Endothelial cell of umbilical vein (primary cell): ENCODE data around the gene AGBL4. TPM values are rescaled to one million over a fixed set of nuclear protein-coding genes. Genes with fewer than 3 reads are reported as not detected.

Experiments used
- BruUV-seq: library from RNA; stranded (reverse); fragments of 400-500 nt; replicated peaks from 2 replicates; lab custom pipeline; 2021; lab: Mats Ljungman, UMichigan
- CTCF ChIA-PET: fragments of 300-600, 350-600 bp; sonication (Branson Sonifier 250); formaldehyde crosslinking; loops from one replicate; lab custom pipeline; 2021; ENCODE audit warnings: antibody characterized with exemption, inconsistent platforms; lab: Charles Lee
- POLR2A ChIA-PET: fragments of 300-600, 350-600 bp; sonication (Branson Sonifier 250); formaldehyde crosslinking; loops from one replicate; lab custom pipeline; 2021; ENCODE audit warnings: antibody characterized with exemption, inconsistent platforms; lab: Charles Lee
- DNase-seq: peaks from one replicate; pipeline ENCODE4 v3.0.0-alpha.2; 2011; ENCODE audit warnings: low read depth, low spot score
- FAIRE-seq: peaks from 2 replicates; lab custom pipeline; 2011; peaks lifted over from hg19 to GRCh38; lab: Jason Lieb, UNC
- H2AFZ ChIP-seq: 2 replicates; pipeline ENCODE4 v1.6.0; 2012; ENCODE audit warnings: low read depth, low read length, control low read depth, inconsistent platforms
- H3K27ac ChIP-seq: 2 replicates; pipeline ENCODE4 v1.5.1; 2011; ENCODE audit warnings: low read depth, mild to moderate bottlenecking, control low read depth, low read length, moderate library complexity; ENCODE audit not compliant: insufficient read depth
- H3K27me3 ChIP-seq, 2 experiments: 2 replicates each; pipeline versions ENCODE4 v1.6.0 to v1.6.1; 2011; ENCODE audit warnings: low read length in 2 of 2, mixed read lengths in 1 of 2; ENCODE audit not compliant: control insufficient read depth in 2 of 2, insufficient read depth in 2 of 2
- H3K36me3 ChIP-seq, 2 experiments: 2 replicates in 1 of 2; 3 replicates in 1 of 2; pipeline ENCODE4 v1.5.1; 2011; ENCODE audit warnings: low read length in 2 of 2, mild to moderate bottlenecking in 1 of 2, moderate library complexity in 1 of 2; ENCODE audit not compliant: control insufficient read depth in 2 of 2, insufficient read depth in 2 of 2; ENCODE audit errors: extremely low read depth in 1 of 2
- H3K4me1 ChIP-seq: 3 replicates; pipeline ENCODE4 v1.5.1; 2011; ENCODE audit warnings: mild to moderate bottlenecking, low read length; ENCODE audit not compliant: control insufficient read depth, insufficient read depth; ENCODE audit errors: extremely low read depth
- H3K4me2 ChIP-seq: 2 replicates; pipeline ENCODE4 v1.6.1; 2011; ENCODE audit warnings: low read length, control low read depth, mixed read lengths; ENCODE audit not compliant: insufficient read depth
- H3K4me3 ChIP-seq, 3 experiments: fragments of 200-600 bp in 1 of 3; sonication (generic), shearing (Covaris generic) in 1 of 3; replicated peaks in 1 of 3; 2 replicates each; pipeline ENCODE4 v1.5.1; 2011 to 2016; ENCODE audit warnings: control low read depth in 3 of 3, low read length in 3 of 3, mild to moderate bottlenecking in 2 of 3, inconsistent platforms in 1 of 3, low read depth in 1 of 3, moderate library complexity in 1 of 3; ENCODE audit not compliant: insufficient read depth in 1 of 3
- H3K79me2 ChIP-seq: 2 replicates; pipeline ENCODE4 v1.6.0; 2012; ENCODE audit warnings: low read length, inconsistent platforms; ENCODE audit not compliant: control insufficient read depth, insufficient read depth
- H3K9ac ChIP-seq: replicated peaks from 2 replicates; pipeline ENCODE3; 2011; ENCODE audit warnings: low read length, control low read depth; ENCODE audit not compliant: insufficient read depth; ENCODE audit errors: extremely low read depth
- H3K9me1 ChIP-seq: replicated peaks from 3 replicates; pipeline ENCODE4 v1.6.0; 2011; ENCODE audit warnings: mild to moderate bottlenecking, low read length; ENCODE audit not compliant: control insufficient read depth, insufficient read depth; ENCODE audit errors: extremely low read depth
- H3K9me3 ChIP-seq: replicated peaks from 2 replicates; pipeline ENCODE4 v1.5.1; 2012; ENCODE audit warnings: low read length, inconsistent platforms; ENCODE audit not compliant: control insufficient read depth, insufficient read depth
- H4K20me1 ChIP-seq: replicated peaks from 2 replicates; pipeline ENCODE3; 2011; ENCODE audit warnings: mild to moderate bottlenecking, low read length; ENCODE audit not compliant: control insufficient read depth, insufficient read depth; ENCODE audit errors: extremely low read depth
- FOS ChIP-seq: IDR thresholded peaks from 2 replicates; pipeline ENCODE4 v1.6.1; 2011; ENCODE audit warnings: mild to moderate bottlenecking, low read length, moderate library complexity, borderline replicate concordance; ENCODE audit not compliant: insufficient read depth
- GATA2 ChIP-seq: IDR thresholded peaks from 2 replicates; pipeline ENCODE4 v1.7.0; 2011; ENCODE audit warnings: low read depth, mild to moderate bottlenecking, moderate library complexity, mixed read lengths, low read length; ENCODE audit not compliant: insufficient read length, insufficient read depth
- MYC ChIP-seq: IDR thresholded peaks from one replicate; pipeline ENCODE4 v1.6.1; 2011; ENCODE audit warnings: mild to moderate bottlenecking, low read depth, low read length
- POLR2A ChIP-seq: IDR thresholded peaks from 2 replicates; pipeline ENCODE4 v1.6.1; 2012; ENCODE audit warnings: low read depth, mild to moderate bottlenecking, control low read depth, low read length
- POLR2AphosphoS5 ChIP-seq: IDR thresholded peaks from 2 replicates; pipeline ENCODE4 v1.6.1; 2012; ENCODE audit warnings: low read depth, mild to moderate bottlenecking, control low read depth, low read length, moderate library complexity; ENCODE audit not compliant: insufficient read depth
- dilution Hi-C: fragments of 300-500 bp; cut with MboI; formaldehyde crosslinking; loops from one replicate; pipeline ENCODE4 v1.15.0; 2019; ENCODE audit warnings: low sequenced_read_pairs; ENCODE audit not compliant: extremely low pct_ligation_motif_present
- intact Hi-C: fragments of 100-400 bp; cut with micrococcal nuclease; formaldehyde crosslinking; loops from one replicate; pipeline ENCODE4 v1.10.0; 2022
- polyA plus RNA-seq, 4 experiments: library from polyadenylated mRNA; depleted of rRNA in 3 of 4; stranded (reverse) in 3 of 4; unstranded in 1 of 4; fragments of >200 nt; gene quantifications; 2 replicates each; pipeline versions ENCODE4 v1.2.1 to v1.2.3, GENCODE V29; 2011 to 2012; ENCODE audit warnings: missing spikeins in 1 of 4
- total RNA-seq: library from RNA; stranded (reverse); gene quantifications from 2 replicates; pipeline ENCODE4 v1.2.3, GENCODE V29; 2021
- TF ChIP-seq, protein P1 (sequence below): IDR thresholded peaks from 2 replicates; pipeline ENCODE4 v1.6.1; 2011; ENCODE audit not compliant: insufficient read depth, insufficient read length
- TF ChIP-seq, protein P2 (sequence below), 2 donors: IDR thresholded peaks; 1 replicate in 1 of 2; 2 replicates in 1 of 2; pipeline ENCODE4 v1.5.1; 2011; ENCODE audit warnings: low read length in 2 of 2, mild to moderate bottlenecking in 2 of 2, moderate library complexity in 2 of 2, control low read depth in 1 of 2, inconsistent platforms in 1 of 2, low read depth in 1 of 2; ENCODE audit not compliant: insufficient read depth in 1 of 2; ENCODE audit errors: extremely low read depth in 1 of 2

AGBL4 gene
- total and polyA plus RNA-seq, 2 donors (not counting 3 experiments of a cell fraction or from before 2014, with no cell fraction given): not detected

DNA sequence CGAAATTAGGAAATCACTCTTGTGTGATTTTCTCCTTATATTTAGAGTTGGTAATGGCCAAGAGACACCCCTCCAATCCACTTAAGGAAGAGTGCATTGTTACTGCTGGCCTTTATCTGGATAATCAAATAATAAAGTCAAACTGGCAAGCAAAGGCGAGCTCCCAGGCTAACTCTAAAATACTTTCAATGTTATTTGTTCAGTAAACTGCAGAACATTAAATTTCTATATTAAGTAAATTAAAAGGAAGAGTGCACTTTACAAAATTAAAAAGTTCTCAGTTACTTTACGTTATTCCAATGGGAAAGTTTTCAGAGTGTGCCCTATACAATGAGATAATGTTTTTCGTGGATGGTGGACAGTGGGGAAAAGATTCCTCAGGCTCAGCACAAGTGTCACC lies 684.7 kb downstream of the AGBL4 start:
- ChIA-PET POLR2A (no interaction called here), CTCF (no interaction called here)
- Histone ChIP-seq H3K79me2 (no peaks in the 10 kb centered on the region), H3K4me1 (no peaks in the 10 kb centered on the region), H3K27ac (no peak overlapping the region), H3K9me3 (peaks cover 5% of the 10 kb centered on the region), H3K9me1 (no peaks in the 10 kb centered on the region), H4K20me1 (no peaks in the 10 kb centered on the region), H3K9ac (no peak overlapping the region), H2AFZ (no peak overlapping the region), H3K27me3 (no peaks in the 10 kb centered on the region), H3K4me2 (no peak overlapping the region), H3K36me3 (no peaks in the 10 kb centered on the region), H3K4me3 (no peak overlapping the region)
- no peak for FAIRE-seq
- TF ChIP-seq, protein P1, sequence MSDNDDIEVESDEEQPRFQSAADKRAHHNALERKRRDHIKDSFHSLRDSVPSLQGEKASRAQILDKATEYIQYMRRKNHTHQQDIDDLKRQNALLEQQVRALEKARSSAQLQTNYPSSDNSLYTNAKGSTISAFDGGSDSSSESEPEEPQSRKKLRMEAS: no peak
- TF ChIP-seq MYC (no peak), POLR2AphosphoS5 (no peak), GATA2 (no peak), FOS (no peak), POLR2A (no peak)
- TF ChIP-seq, protein P2, sequence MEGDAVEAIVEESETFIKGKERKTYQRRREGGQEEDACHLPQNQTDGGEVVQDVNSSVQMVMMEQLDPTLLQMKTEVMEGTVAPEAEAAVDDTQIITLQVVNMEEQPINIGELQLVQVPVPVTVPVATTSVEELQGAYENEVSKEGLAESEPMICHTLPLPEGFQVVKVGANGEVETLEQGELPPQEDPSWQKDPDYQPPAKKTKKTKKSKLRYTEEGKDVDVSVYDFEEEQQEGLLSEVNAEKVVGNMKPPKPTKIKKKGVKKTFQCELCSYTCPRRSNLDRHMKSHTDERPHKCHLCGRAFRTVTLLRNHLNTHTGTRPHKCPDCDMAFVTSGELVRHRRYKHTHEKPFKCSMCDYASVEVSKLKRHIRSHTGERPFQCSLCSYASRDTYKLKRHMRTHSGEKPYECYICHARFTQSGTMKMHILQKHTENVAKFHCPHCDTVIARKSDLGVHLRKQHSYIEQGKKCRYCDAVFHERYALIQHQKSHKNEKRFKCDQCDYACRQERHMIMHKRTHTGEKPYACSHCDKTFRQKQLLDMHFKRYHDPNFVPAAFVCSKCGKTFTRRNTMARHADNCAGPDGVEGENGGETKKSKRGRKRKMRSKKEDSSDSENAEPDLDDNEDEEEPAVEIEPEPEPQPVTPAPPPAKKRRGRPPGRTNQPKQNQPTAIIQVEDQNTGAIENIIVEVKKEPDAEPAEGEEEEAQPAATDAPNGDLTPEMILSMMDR (IDR thresholded peaks at IDR 0.05; ENCODE audit: extremely low read depth in 1 of 2, insufficient read depth in 1 of 2, low read depth in 1 of 2, low read length in 2 of 2): no peak
- DNase-seq: no peak
- BruUV-seq: no TSS peak
- intact Hi-C loops (no loop called here), dilution Hi-C loops (no loop called here)
